Measurements from ENCODE around the gene POC1B. TPM values are rescaled to one million over a fixed set of nuclear protein-coding genes. Genes with fewer than 3 reads are reported as not detected.

Gene POC1B
- total RNA-seq, 4 donors from 2014 or later = 22.7 to 38.7 (median 25.1) TPM

DNA sequence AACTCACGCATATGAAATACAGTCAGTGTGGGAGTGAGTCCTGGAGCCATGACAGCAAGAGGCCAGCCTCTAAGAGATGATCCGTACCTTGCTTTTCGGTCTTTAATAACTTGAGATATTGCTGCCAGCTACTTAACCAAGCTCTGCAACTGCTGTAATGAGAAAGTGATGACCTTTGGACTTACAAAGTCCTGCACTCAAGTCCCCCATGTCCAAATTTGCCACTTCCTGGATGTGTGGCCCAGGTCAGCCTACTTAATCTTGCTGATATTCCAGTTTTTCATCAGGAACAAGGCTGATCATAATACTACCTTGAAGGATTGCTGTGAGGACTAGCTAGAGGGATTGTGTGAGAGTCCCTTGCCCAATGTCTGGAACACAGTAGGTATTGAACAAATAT lies 139.7 kb downstream of the POC1B start:
- H3K27ac ChIP-seq = no peak overlapping the region
- no peak overlapping the region for H3K4me3 ChIP-seq
- DNase-seq (ENCODE audit: low spot score in 2 of 2) = no peak
- H3K4me1 ChIP-seq = peaks cover 0 to 39% (median 28%) of the 10 kb centered on the region in 4 donors
- no peaks in the 10 kb centered on the region for H3K36me3 ChIP-seq
- H3K27me3 ChIP-seq = no peaks in the 10 kb centered on the region
- no peak for TF ChIP-seq POLR2A (IDR thresholded peaks at IDR 0.05)
- TF ChIP-seq EP300 (IDR thresholded peaks at IDR 0.05) = no peak
- WGBS, 2 donors = 71 to 82% methylated on average over 3 of the region's 3 CpGs
- H3K9me3 ChIP-seq = no peaks in the 10 kb centered on the region

- TF ChIP-seq CTCF (IDR thresholded peaks at IDR 0.05) (no peak), EP300 (IDR thresholded peaks at IDR 0.05) (no peak), POLR2A (IDR thresholded peaks at IDR 0.05) (no peak)
- peaks cover 0 to 39% (median 25%) of the 10 kb centered on the region in 4 donors for H3K4me1 ChIP-seq
- DNase-seq (ENCODE audit: low spot score in 2 of 2) = no peak
- H3K27ac ChIP-seq = peak overlapping the region in 3 of 4 donors; percentile 40 to 71 (median 61)
- 65 to 68% methylated on average over 3 of the region's 3 CpGs for WGBS, 2 donors
- no peaks in the 10 kb centered on the region for H3K9me3 ChIP-seq
- H3K4me3 ChIP-seq = no peak overlapping the region
- H3K27me3 ChIP-seq = no peaks in the 10 kb centered on the region
- no peaks in the 10 kb centered on the region for H3K36me3 ChIP-seq
Measured at GRCh38 chr12:89384807-89385206, 141.0 kb downstream of the POC1B start.

- no peaks in the 10 kb centered on the region for H3K9me3 ChIP-seq
- H3K4me1 ChIP-seq = peaks cover 0 to 39% (median 25%) of the 10 kb centered on the region in 4 donors
- 18 to 23% methylated on average over 8 of the region's 8 CpGs for WGBS, 2 donors
- peak in 1 of 2 donors; percentile 59 for DNase-seq (ENCODE audit: low spot score in 2 of 2)
- no peaks in the 10 kb centered on the region for H3K27me3 ChIP-seq
- H3K36me3 ChIP-seq = no peaks in the 10 kb centered on the region
- peak overlapping the region in 3 of 4 donors; percentile 40 to 71 (median 61) for H3K27ac ChIP-seq
- TF ChIP-seq EP300 (IDR thresholded peaks at IDR 0.05) = peak in 1 of 2 donors; percentile 62
- TF ChIP-seq CTCF (IDR thresholded peaks at IDR 0.05) = no peak
- H3K4me3 ChIP-seq = no peak overlapping the region
Measured at GRCh38 chr12:89384050-89384758, 141.6 kb downstream of the POC1B start.

DNA sequence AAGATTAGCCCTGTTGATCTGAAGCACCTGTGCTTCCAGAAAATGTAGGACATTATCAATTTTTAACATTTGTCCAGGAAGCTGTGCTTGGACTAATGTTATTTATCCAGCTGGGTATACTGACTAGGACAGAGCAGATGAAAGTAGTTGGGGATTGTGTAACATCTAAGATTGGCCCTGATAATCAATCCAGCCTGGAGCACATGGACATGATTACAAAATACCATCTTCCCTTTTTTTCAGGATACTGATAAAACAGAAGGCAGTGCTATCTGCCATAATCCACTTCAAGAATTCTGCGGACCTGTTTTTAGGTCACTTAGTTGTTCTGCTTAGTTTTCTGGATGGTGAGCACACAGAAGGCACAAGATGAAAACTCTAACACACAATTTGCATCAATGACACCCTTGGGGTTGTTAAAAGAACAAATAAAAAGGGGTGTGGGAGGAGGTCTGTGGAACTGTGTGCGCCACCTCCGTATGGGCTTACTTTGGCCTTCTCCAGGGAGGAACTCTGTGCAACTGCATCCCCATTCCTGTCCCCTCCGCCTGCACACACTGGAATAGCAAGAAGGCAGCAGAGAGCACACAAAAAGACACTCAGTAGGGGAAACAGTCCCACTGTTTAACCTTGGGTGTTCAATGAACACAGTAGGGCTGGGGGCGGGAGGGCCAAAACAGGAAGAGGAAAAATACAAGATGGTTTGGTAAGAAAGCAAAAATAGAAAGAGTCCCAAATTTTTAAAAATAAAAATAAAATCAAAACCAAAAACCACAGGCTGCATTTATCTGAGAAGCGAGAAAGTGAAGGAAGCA lies 142.4 kb downstream of the POC1B start:
- no peaks in the 10 kb centered on the region for H3K27me3 ChIP-seq
- 58 to 61% methylated on average over 6 of the region's 6 CpGs for WGBS, 2 donors
- no peaks in the 10 kb centered on the region for H3K36me3 ChIP-seq
- H3K4me3 ChIP-seq = no peak overlapping the region
- TF ChIP-seq EP300 (IDR thresholded peaks at IDR 0.05) = peak in 1 of 2 donors; percentile 71
- TF ChIP-seq POLR2A (IDR thresholded peaks at IDR 0.05) = no peak
- H3K4me1 ChIP-seq = peaks cover 0 to 39% (median 25%) of the 10 kb centered on the region in 4 donors
- H3K27ac ChIP-seq = peak overlapping the region in 3 of 4 donors; percentile 15 to 71 (median 61)
- peak in 1 of 2 donors; percentile 23 for DNase-seq (ENCODE audit: low spot score in 2 of 2)
- H3K9me3 ChIP-seq = no peaks in the 10 kb centered on the region

DNA sequence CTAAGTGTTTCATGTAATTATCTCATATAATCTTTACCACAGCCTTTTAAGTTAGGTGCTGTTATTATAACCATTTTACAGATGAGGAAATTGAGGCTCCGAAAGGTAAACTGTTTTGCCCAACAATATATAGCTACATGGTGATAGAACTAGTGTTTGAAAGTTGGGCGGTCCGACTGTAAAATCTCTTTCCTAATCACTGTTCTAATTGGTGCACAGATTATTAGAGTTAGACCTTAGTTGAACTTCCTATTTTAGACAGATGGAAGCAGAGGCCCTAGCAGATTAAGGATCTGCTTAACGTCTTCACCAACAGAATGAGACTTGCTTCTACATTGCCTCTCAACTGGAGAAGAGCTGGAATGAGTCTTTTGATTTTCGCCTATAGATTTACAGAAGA lies 143.5 kb downstream of the POC1B start:
- 86 to 89% methylated on average over 5 of the region's 5 CpGs for WGBS, 2 donors
- Histone ChIP-seq H3K9me3 (no peaks in the 10 kb centered on the region), H3K4me3 (no peak overlapping the region), H3K36me3 (no peaks in the 10 kb centered on the region), H3K4me1 (peaks cover 0 to 39% (median 25%) of the 10 kb centered on the region in 4 donors), H3K27ac (peak overlapping the region in 2 of 4 donors; percentile 61 to 71), H3K27me3 (no peaks in the 10 kb centered on the region)
- DNase-seq (ENCODE audit: low spot score in 2 of 2) = no peak
- TF ChIP-seq EP300 (IDR thresholded peaks at IDR 0.05) (no peak), CTCF (IDR thresholded peaks at IDR 0.05) (no peak), POLR2A (IDR thresholded peaks at IDR 0.05) (no peak)
